ENCODE data around the gene YIPF2.

YIPF2 gene

GRCh38 chr19:10911579-10912363, 16.7 kb downstream of the YIPF2 start:
- peak in 1 of 51 donors; percentile 16 for DNase-seq

- DNase-seq = no peak
Observed at GRCh38 chr19:10908380-10908960, 20.0 kb downstream of the YIPF2 start.

- DNase-seq = no peak
Observed at GRCh38 chr19:10907925-10908324, 20.5 kb downstream of the YIPF2 start.

- peak in 22 of 51 donors; percentile 3 to 48 (median 24) for DNase-seq
Observed at GRCh38 chr19:10899151-10899653, 29.2 kb downstream of the YIPF2 start.

- DNase-seq = no peak
Observed at GRCh38 chr19:10898633-10899032, 29.8 kb downstream of the YIPF2 start.

GRCh38 chr19:10896851-10897526, 31.4 kb downstream of the YIPF2 start:
- DNase-seq = no peak

GRCh38 chr19:10895920-10896319, 32.5 kb downstream of the YIPF2 start:
- no peak for DNase-seq

GRCh38 chr19:10895363-10895762, 33.1 kb downstream of the YIPF2 start:
- no peak for DNase-seq

GRCh38 chr19:10894911-10895213, 33.6 kb downstream of the YIPF2 start:
- DNase-seq = no peak

GRCh38 chr19:10892256-10892655, 36.2 kb downstream of the YIPF2 start:
- DNase-seq = no peak

- peak in 8 of 51 donors; percentile 9 to 38 (median 28) for DNase-seq
Observed at GRCh38 chr19:10891405-10892086, 36.9 kb downstream of the YIPF2 start.

- DNase-seq = no peak
Observed at GRCh38 chr19:10889880-10890279, 38.6 kb downstream of the YIPF2 start.

- peak in 3 of 51 donors; percentile 7 to 38 (median 12) for DNase-seq
Observed at GRCh38 chr19:10888421-10888866, 40.0 kb downstream of the YIPF2 start.

- peak in 2 of 51 donors; percentile 10 to 14 for DNase-seq
Observed at GRCh38 chr19:10887616-10888367, 40.6 kb downstream of the YIPF2 start.

GRCh38 chr19:10885201-10886169, 43.0 kb downstream of the YIPF2 start:
- no peak for DNase-seq

- no peak for DNase-seq
Observed at GRCh38 chr19:10884274-10884673, 44.2 kb downstream of the YIPF2 start.

- no peak for DNase-seq
Observed at GRCh38 chr19:10882108-10882457, 46.4 kb downstream of the YIPF2 start.

GRCh38 chr19:10881403-10882107, 46.9 kb downstream of the YIPF2 start:
- no peak for DNase-seq

GRCh38 chr19:10878253-10878652, 50.2 kb downstream of the YIPF2 start:
- DNase-seq = no peak

Data from hypothalamus (tissue), 51 donors.